DOHH2 (cell line): ENCODE measurements around the gene TRMT44.

Experiments
- EZH2phosphoT487 ChIP-seq: fragments of 200-600 bp; sonication (generic); IDR thresholded peaks from 2 replicates; pipeline ENCODE4 v1.6.1; 2017; ENCODE audit warnings: borderline replicate concordance, mild to moderate bottlenecking, antibody characterized with exemption, low read length, moderate library complexity, mixed read lengths
- TF ChIP-seq, protein P1 (sequence below): fragments of 200-600 bp; sonication (generic); IDR thresholded peaks from one replicate; pipeline ENCODE4 v1.5.1; 2014; ENCODE audit warnings: antibody characterized with exemption, mild to moderate bottlenecking, low read depth, low read length; ENCODE audit not compliant: poor library complexity, severe bottlenecking

DNA sequence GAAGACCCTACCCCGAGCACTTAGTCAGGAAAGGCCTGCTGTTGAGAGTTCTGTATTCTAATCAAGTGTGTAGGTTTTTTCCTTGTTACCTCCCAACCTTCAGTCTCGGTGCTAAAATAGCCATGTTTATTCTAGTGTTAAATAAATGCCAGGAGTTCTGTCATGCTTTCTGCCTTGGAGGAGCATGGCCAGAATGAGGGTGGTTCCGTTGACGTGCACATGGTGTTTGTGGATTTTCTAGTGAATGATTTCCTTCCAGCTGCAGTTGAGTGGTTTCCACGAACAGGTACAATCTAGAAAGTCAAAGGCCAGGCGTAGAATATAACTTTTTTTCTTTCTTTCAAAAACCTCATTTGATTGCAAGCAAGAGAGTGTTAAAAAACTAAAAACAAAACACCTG, 21.0 kb downstream of the TRMT44 start:
- TF ChIP-seq, protein P1, sequence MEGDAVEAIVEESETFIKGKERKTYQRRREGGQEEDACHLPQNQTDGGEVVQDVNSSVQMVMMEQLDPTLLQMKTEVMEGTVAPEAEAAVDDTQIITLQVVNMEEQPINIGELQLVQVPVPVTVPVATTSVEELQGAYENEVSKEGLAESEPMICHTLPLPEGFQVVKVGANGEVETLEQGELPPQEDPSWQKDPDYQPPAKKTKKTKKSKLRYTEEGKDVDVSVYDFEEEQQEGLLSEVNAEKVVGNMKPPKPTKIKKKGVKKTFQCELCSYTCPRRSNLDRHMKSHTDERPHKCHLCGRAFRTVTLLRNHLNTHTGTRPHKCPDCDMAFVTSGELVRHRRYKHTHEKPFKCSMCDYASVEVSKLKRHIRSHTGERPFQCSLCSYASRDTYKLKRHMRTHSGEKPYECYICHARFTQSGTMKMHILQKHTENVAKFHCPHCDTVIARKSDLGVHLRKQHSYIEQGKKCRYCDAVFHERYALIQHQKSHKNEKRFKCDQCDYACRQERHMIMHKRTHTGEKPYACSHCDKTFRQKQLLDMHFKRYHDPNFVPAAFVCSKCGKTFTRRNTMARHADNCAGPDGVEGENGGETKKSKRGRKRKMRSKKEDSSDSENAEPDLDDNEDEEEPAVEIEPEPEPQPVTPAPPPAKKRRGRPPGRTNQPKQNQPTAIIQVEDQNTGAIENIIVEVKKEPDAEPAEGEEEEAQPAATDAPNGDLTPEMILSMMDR: no peak
- TF ChIP-seq EZH2phosphoT487: no peak
